MV-4-11 (cell line): ENCODE data around the gene NGB.

Source experiments
- DNase-seq: peaks from one replicate; lab custom pipeline; 2025; lab: John Stamatoyannopoulos, UW

Gene NGB

GRCh38 chr14:77264466-77265186 is 6.4 kb downstream of the NGB start:
- no peak for DNase-seq

GRCh38 chr14:77260631-77261030 is 10.4 kb downstream of the NGB start:
- DNase-seq: peak; percentile 21

GRCh38 chr14:77260199-77260598 is 10.8 kb downstream of the NGB start:
- no peak for DNase-seq

GRCh38 chr14:77259025-77259715 is 11.8 kb downstream of the NGB start:
- no peak for DNase-seq

GRCh38 chr14:77258566-77258965 is 12.4 kb downstream of the NGB start:
- no peak for DNase-seq

GRCh38 chr14:77257700-77258099 is 13.3 kb downstream of the NGB start:
- DNase-seq: no peak

GRCh38 chr14:77256694-77257093 is 14.3 kb downstream of the NGB start:
- no peak for DNase-seq

GRCh38 chr14:77253333-77254190 is 17.4 kb downstream of the NGB start:
- DNase-seq: no peak

- no peak for DNase-seq
Observed at GRCh38 chr14:77251870-77252269, 19.1 kb downstream of the NGB start.

- no peak for DNase-seq
Observed at GRCh38 chr14:77250927-77251326, 20.1 kb downstream of the NGB start.

- DNase-seq: no peak
Observed at GRCh38 chr14:77249286-77249685, 21.7 kb downstream of the NGB start.

GRCh38 chr14:77248666-77249065 is 22.3 kb downstream of the NGB start:
- DNase-seq: no peak

GRCh38 chr14:77246784-77247183 is 24.2 kb downstream of the NGB start:
- DNase-seq: no peak

GRCh38 chr14:77245820-77246219 is 25.2 kb downstream of the NGB start:
- DNase-seq: no peak

GRCh38 chr14:77243853-77244252 is 27.2 kb downstream of the NGB start:
- peak; percentile 29 for DNase-seq

- DNase-seq: no peak
Observed at GRCh38 chr14:77242752-77243151, 28.3 kb downstream of the NGB start.

GRCh38 chr14:77241955-77242354 is 29.1 kb downstream of the NGB start:
- no peak for DNase-seq

GRCh38 chr14:77240336-77240915 is 30.6 kb downstream of the NGB start:
- DNase-seq: no peak

GRCh38 chr14:77239412-77239811 is 31.6 kb downstream of the NGB start:
- no peak for DNase-seq

- DNase-seq: no peak
Observed at GRCh38 chr14:77238996-77239395, 32.0 kb downstream of the NGB start.

- DNase-seq: no peak
Observed at GRCh38 chr14:77238356-77238755, 32.6 kb downstream of the NGB start.

GRCh38 chr14:77236814-77237213 is 34.2 kb downstream of the NGB start:
- DNase-seq: no peak
